Hepatocyte (in vitro differentiated cells): ENCODE data around the gene PCSK6.
"Not testable (repeated sequence)": the region's sequence is repeated elsewhere in the genome, so short reads cannot be mapped to it uniquely, and the experiment has no call there.

Experiments
- EZH2 ChIP-seq: fragments of 200-600 bp; sonication (generic); IDR thresholded peaks from 2 replicates; pipeline ENCODE4 v1.6.1; 2016; ENCODE audit warnings: antibody characterized with exemption, mild to moderate bottlenecking, borderline replicate concordance
- TF ChIP-seq, protein P1 (sequence below): fragments of 200-600 bp; sonication (generic); IDR thresholded peaks from 2 replicates; pipeline ENCODE4 v1.5.1; 2016; ENCODE audit warnings: antibody characterized with exemption, mild to moderate bottlenecking; ENCODE audit not compliant: poor library complexity

GRCh38 chr15:101454781-101455180 is 34.7 kb downstream of the PCSK6 start:
- TF ChIP-seq, protein P1, sequence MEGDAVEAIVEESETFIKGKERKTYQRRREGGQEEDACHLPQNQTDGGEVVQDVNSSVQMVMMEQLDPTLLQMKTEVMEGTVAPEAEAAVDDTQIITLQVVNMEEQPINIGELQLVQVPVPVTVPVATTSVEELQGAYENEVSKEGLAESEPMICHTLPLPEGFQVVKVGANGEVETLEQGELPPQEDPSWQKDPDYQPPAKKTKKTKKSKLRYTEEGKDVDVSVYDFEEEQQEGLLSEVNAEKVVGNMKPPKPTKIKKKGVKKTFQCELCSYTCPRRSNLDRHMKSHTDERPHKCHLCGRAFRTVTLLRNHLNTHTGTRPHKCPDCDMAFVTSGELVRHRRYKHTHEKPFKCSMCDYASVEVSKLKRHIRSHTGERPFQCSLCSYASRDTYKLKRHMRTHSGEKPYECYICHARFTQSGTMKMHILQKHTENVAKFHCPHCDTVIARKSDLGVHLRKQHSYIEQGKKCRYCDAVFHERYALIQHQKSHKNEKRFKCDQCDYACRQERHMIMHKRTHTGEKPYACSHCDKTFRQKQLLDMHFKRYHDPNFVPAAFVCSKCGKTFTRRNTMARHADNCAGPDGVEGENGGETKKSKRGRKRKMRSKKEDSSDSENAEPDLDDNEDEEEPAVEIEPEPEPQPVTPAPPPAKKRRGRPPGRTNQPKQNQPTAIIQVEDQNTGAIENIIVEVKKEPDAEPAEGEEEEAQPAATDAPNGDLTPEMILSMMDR, result not testable (repeated sequence)
- not testable (repeated sequence) for TF ChIP-seq EZH2
